HepG2 (cell line): ENCODE data around the gene NTMT1. TPM values are rescaled to one million over a fixed set of nuclear protein-coding genes. Genes with fewer than 3 reads are reported as not detected.

Experiments used
- DR1 ChIP-seq: sonication (generic); formaldehyde crosslinking; IDR thresholded peaks from 2 replicates; pipeline ENCODE4 v1.8.0; 2021; ENCODE audit warnings: mild to moderate bottlenecking, missing genetic modification reagents, inconsistent platforms
- KDM2A ChIP-seq: sonication (generic); formaldehyde crosslinking; IDR thresholded peaks from 2 replicates; pipeline ENCODE4 v1.4.0; 2020; ENCODE audit warnings: low read depth, missing genetic modification reagents, borderline replicate concordance
- MED1 ChIP-seq: sonication (generic); formaldehyde crosslinking; IDR thresholded peaks from 2 replicates; pipeline ENCODE4 v1.4.0; 2020; ENCODE audit warnings: missing genetic modification reagents
- TMF1 ChIP-seq: sonication (generic); formaldehyde crosslinking; IDR thresholded peaks from 2 replicates; pipeline ENCODE4 v1.8.1; 2022; ENCODE audit warnings: low read depth, missing genetic modification reagents
- TP53 ChIP-seq: sonication (generic); formaldehyde crosslinking; conservative IDR thresholded peaks from 2 replicates; pipeline ENCODE4 v1.4.0; 2020; ENCODE audit warnings: missing genetic modification reagents
- ZMYM3 ChIP-seq: sonication (generic); formaldehyde crosslinking; IDR thresholded peaks from 2 replicates; pipeline ENCODE4 v1.5.1; 2020; ENCODE audit warnings: mild to moderate bottlenecking, missing genetic modification reagents
- ZNF3 ChIP-seq: IDR thresholded peaks from 2 replicates; pipeline ENCODE4 v1.7.0; 2017; ENCODE audit warnings: inconsistent platforms
- polyA plus RNA-seq, 8 experiments: library from polyadenylated mRNA; depleted of rRNA in 3 of 8; stranded (reverse) in 7 of 8; unstranded in 1 of 8; fragments of >200 nt; fragmentation: Illumina TruSeq in 4 of 8; extraction: Trizol in 4 of 8; gene quantifications; 2 replicates each; pipeline versions ENCODE4 v1.2.1 to v1.2.3, GENCODE V29; 2011 to 2016; ENCODE audit warnings: low read depth in 4 of 8, missing spikeins in 1 of 8, mixed read lengths in 1 of 8; ENCODE audit not compliant: insufficient read depth in 1 of 8
- total RNA-seq, 5 experiments: library from RNA; depleted of rRNA; stranded (reverse); fragments of >200 nt; fragmentation: Illumina TruSeq; extraction: Trizol; gene quantifications; 2 replicates each; pipeline ENCODE4 v1.2.3, GENCODE V29; 2016; ENCODE audit warnings: low read depth in 1 of 5
- TF ChIP-seq, protein P1 (sequence below): sonication (generic); formaldehyde crosslinking; IDR thresholded peaks from 2 replicates; pipeline ENCODE4 v1.4.0; 2020; ENCODE audit warnings: low read depth, missing genetic modification reagents
- TF ChIP-seq, protein P2 (sequence below): sonication (generic); formaldehyde crosslinking; IDR thresholded peaks from 2 replicates; pipeline ENCODE4 v1.5.1; 2020; ENCODE audit warnings: mild to moderate bottlenecking, missing genetic modification reagents, borderline replicate concordance
- TF ChIP-seq, protein P3 (sequence below): IDR thresholded peaks from 2 replicates; pipeline ENCODE4 v1.6.1; 2016; ENCODE audit warnings: low read depth, missing genetic modification reagents, missing compliant biosample characterization
- TF ChIP-seq, protein P4 (sequence below): sonication (generic); formaldehyde crosslinking; conservative IDR thresholded peaks from 2 replicates; pipeline ENCODE4 v1.8.0; 2022; ENCODE audit warnings: missing genetic modification reagents

NTMT1 gene
- total and polyA plus RNA-seq, 2 of the 13 experiments (the other 11 are each of a cell fraction or from before 2014, with no cell fraction given), result 49.1 to 53.8 TPM

DNA sequence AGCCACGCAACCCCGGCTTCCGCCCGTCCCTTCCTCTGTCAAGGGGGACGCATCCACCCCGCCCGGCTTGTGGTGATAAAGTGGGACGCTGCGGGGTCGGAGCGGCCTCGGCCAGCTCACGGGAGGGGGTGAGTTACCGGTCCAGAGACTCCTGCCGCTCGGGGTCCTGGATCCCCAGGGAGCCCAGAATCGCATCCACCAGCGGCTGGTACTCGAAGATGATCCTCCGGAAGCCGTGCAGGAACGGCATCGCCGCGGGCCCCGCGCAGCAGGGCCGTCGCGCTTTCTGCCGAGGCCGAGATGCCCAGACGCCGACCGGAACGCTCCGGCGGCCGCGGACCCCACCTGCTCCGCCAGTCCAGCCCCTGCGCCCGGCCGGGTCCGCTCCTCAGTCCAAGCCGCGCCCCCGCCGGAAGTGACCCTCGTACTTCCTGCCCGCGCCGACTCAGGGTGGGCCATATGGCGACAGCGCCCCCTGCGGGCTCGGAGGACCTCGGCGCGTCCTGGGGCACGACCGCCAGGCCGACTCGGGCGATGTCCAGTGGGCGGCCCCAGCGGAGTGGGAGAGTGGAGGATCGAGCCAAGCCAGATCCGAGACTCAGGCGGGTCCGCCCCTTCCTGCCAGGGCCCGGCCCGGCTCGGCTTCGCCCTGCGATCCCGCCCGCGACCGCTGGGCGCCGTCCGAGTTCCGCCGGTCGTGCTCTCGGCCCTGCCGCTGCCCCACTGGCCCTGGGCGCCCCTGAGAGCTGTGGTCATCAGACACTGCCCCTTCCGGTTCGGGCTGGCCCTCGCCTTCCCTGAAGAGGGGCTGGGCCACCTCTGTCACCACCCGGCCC is 16.0 kb downstream of the NTMT1 start, which contains the start of gene ASB6 (continued):
- TF ChIP-seq, protein P1, sequence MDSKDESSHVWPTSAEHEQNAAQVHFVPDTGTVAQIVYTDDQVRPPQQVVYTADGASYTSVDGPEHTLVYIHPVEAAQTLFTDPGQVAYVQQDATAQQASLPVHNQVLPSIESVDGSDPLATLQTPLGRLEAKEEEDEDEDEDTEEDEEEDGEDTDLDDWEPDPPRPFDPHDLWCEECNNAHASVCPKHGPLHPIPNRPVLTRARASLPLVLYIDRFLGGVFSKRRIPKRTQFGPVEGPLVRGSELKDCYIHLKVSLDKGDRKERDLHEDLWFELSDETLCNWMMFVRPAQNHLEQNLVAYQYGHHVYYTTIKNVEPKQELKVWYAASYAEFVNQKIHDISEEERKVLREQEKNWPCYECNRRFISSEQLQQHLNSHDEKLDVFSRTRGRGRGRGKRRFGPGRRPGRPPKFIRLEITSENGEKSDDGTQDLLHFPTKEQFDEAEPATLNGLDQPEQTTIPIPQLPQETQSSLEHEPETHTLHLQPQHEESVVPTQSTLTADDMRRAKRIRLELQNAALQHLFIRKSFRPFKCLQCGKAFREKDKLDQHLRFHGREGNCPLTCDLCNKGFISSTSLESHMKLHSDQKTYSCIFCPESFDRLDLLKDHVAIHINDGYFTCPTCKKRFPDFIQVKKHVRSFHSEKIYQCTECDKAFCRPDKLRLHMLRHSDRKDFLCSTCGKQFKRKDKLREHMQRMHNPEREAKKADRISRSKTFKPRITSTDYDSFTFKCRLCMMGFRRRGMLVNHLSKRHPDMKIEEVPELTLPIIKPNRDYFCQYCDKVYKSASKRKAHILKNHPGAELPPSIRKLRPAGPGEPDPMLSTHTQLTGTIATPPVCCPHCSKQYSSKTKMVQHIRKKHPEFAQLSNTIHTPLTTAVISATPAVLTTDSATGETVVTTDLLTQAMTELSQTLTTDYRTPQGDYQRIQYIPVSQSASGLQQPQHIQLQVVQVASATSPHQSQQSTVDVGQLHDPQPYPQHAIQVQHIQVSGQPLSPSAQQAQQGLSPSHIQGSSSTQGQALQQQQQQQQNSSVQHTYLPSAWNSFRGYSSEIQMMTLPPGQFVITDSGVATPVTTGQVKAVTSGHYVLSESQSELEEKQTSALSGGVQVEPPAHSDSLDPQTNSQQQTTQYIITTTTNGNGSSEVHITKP, result peak; percentile 8; the same call in 1 of the 2 replicates
- TF ChIP-seq KDM2A (CRISPR knock-in tag), result peak; percentile 95
- peak; percentile 66; the same call in 1 of the 2 replicates for TF ChIP-seq DR1 (CRISPR knock-in tag)
- TF ChIP-seq, protein P2, sequence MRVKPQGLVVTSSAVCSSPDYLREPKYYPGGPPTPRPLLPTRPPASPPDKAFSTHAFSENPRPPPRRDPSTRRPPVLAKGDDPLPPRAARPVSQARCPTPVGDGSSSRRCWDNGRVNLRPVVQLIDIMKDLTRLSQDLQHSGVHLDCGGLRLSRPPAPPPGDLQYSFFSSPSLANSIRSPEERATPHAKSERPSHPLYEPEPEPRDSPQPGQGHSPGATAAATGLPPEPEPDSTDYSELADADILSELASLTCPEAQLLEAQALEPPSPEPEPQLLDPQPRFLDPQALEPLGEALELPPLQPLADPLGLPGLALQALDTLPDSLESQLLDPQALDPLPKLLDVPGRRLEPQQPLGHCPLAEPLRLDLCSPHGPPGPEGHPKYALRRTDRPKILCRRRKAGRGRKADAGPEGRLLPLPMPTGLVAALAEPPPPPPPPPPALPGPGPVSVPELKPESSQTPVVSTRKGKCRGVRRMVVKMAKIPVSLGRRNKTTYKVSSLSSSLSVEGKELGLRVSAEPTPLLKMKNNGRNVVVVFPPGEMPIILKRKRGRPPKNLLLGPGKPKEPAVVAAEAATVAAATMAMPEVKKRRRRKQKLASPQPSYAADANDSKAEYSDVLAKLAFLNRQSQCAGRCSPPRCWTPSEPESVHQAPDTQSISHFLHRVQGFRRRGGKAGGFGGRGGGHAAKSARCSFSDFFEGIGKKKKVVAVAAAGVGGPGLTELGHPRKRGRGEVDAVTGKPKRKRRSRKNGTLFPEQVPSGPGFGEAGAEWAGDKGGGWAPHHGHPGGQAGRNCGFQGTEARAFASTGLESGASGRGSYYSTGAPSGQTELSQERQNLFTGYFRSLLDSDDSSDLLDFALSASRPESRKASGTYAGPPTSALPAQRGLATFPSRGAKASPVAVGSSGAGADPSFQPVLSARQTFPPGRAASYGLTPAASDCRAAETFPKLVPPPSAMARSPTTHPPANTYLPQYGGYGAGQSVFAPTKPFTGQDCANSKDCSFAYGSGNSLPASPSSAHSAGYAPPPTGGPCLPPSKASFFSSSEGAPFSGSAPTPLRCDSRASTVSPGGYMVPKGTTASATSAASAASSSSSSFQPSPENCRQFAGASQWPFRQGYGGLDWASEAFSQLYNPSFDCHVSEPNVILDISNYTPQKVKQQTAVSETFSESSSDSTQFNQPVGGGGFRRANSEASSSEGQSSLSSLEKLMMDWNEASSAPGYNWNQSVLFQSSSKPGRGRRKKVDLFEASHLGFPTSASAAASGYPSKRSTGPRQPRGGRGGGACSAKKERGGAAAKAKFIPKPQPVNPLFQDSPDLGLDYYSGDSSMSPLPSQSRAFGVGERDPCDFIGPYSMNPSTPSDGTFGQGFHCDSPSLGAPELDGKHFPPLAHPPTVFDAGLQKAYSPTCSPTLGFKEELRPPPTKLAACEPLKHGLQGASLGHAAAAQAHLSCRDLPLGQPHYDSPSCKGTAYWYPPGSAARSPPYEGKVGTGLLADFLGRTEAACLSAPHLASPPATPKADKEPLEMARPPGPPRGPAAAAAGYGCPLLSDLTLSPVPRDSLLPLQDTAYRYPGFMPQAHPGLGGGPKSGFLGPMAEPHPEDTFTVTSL, result no peak
- TF ChIP-seq, protein P3, sequence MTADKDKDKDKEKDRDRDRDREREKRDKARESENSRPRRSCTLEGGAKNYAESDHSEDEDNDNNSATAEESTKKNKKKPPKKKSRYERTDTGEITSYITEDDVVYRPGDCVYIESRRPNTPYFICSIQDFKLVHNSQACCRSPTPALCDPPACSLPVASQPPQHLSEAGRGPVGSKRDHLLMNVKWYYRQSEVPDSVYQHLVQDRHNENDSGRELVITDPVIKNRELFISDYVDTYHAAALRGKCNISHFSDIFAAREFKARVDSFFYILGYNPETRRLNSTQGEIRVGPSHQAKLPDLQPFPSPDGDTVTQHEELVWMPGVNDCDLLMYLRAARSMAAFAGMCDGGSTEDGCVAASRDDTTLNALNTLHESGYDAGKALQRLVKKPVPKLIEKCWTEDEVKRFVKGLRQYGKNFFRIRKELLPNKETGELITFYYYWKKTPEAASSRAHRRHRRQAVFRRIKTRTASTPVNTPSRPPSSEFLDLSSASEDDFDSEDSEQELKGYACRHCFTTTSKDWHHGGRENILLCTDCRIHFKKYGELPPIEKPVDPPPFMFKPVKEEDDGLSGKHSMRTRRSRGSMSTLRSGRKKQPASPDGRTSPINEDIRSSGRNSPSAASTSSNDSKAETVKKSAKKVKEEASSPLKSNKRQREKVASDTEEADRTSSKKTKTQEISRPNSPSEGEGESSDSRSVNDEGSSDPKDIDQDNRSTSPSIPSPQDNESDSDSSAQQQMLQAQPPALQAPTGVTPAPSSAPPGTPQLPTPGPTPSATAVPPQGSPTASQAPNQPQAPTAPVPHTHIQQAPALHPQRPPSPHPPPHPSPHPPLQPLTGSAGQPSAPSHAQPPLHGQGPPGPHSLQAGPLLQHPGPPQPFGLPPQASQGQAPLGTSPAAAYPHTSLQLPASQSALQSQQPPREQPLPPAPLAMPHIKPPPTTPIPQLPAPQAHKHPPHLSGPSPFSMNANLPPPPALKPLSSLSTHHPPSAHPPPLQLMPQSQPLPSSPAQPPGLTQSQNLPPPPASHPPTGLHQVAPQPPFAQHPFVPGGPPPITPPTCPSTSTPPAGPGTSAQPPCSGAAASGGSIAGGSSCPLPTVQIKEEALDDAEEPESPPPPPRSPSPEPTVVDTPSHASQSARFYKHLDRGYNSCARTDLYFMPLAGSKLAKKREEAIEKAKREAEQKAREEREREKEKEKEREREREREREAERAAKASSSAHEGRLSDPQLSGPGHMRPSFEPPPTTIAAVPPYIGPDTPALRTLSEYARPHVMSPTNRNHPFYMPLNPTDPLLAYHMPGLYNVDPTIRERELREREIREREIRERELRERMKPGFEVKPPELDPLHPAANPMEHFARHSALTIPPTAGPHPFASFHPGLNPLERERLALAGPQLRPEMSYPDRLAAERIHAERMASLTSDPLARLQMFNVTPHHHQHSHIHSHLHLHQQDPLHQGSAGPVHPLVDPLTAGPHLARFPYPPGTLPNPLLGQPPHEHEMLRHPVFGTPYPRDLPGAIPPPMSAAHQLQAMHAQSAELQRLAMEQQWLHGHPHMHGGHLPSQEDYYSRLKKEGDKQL (CRISPR knock-in tag), result 0 out of 2 replicates have a peak, but pooled peaks have one; percentile 56
- TF ChIP-seq ZNF3 (CRISPR knock-in tag), result no peak
- peak; percentile 74; the same call in 1 of the 2 replicates for TF ChIP-seq TMF1 (CRISPR knock-in tag)
- no peak for TF ChIP-seq TP53 (CRISPR knock-in tag)
- TF ChIP-seq MED1 (CRISPR knock-in tag), result peak; percentile 77
- TF ChIP-seq, protein P4, sequence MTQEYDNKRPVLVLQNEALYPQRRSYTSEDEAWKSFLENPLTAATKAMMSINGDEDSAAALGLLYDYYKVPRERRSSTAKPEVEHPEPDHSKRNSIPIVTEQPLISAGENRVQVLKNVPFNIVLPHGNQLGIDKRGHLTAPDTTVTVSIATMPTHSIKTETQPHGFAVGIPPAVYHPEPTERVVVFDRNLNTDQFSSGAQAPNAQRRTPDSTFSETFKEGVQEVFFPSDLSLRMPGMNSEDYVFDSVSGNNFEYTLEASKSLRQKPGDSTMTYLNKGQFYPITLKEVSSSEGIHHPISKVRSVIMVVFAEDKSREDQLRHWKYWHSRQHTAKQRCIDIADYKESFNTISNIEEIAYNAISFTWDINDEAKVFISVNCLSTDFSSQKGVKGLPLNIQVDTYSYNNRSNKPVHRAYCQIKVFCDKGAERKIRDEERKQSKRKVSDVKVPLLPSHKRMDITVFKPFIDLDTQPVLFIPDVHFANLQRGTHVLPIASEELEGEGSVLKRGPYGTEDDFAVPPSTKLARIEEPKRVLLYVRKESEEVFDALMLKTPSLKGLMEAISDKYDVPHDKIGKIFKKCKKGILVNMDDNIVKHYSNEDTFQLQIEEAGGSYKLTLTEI (CRISPR knock-in tag), result no peak
- peak; percentile 65; the same call in 1 of the 2 replicates for TF ChIP-seq ZMYM3
